GM21526 (cell line): Measurements from ENCODE around the gene ARHGAP40.

ENCODE experiments used
- ATAC-seq: cut with Tn5 transposase; IDR thresholded peaks from one replicate; pipeline ENCODE4 v1.9.1; 2021; ENCODE audit warnings: moderate library complexity; ENCODE audit not compliant: unreplicated experiment, low FRiP score

The ARHGAP40 gene

DNA sequence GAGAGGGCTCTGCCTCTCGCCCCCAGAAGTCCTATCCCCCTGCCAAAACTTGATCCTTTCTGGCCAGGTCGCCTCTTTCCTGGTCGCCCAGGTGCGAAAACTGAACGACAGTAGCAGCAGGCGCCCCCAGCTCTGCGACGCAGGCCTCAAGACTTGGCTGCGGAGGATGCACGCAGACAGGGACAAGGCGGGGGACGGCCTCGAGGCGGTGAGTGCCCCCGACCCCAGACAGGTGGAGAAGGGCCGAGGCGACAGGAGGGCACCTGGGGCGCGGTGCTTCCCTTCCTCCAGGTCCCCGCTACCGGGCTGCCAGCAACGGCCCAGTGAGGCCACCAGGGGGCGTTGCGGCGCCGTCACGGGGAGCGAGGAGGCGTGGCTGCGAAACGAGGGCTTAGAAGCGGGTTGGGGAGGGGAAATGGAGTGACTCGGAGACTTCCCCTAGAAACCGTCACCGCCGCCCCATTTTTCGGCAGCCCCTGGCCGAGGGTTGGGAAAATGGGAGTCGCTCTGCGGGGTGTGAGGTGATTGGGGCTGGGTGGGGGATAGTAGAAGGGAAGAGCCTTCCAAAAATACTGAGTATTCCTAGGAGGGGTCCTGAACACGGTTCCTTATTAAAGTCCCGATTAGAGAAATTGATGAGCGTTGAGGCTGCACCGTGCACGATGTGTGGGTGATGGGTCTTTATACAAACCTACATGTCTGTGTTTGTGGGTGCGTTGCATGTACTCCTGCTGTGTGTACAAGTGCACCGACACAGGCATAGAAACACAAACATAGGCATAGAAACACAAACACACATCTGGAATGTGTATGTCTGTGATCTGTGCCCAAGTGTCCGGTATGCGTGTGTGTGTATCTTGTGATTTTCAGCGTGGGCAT is 44.6 kb downstream of the ARHGAP40 start:
- peak; percentile 82 for ATAC-seq

DNA sequence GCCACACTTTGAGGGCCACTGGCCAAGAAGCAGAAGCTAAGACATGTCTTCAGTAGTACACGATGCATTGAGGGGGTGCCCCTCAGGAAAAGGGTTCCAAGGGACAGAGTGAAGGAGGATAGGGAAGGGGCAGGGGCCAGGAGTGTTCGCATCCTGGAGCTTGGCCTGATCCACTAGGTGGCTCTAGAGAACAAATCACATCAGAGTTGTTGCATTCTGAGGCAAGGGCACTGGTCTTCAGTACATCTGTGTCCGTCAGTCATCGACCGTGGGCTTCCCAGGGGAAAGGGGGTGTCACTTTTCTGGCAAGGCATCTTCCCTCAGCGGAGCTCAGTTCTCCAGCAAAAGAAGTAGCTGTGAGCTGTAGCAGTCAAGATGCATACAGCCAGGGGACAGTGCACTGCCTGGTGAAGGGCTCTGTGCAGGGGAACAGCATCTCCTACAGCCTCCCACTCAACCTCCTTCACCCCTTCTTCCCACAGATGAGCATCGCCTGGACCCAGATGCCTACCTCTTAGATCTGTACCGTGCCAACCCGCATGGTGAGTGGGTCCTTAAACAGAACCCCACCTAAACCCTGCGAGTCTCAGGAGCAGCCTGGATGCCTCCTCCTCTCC is 47.8 kb downstream of the ARHGAP40 start:
- ATAC-seq, result no peak

DNA sequence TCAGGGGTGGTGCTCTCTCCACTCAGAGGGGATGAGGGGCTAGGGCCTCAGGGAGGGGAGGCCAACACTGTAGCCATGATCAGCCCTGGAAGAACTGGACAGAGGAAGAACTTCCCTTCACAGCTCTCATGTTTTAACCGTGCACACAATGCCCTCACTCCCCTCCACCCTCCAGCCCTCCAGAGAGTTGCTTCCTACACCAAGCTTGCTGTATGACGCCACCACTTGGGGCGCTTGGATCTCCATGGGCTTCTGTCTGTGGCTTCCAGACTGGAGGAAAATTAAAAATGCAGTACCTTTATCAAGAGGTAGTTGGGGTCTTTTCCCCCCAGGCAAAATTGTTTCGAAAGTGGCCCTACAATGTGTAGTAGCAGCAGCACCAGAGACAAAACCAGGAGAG is 48.4 kb downstream of the ARHGAP40 start:
- no peak for ATAC-seq

DNA sequence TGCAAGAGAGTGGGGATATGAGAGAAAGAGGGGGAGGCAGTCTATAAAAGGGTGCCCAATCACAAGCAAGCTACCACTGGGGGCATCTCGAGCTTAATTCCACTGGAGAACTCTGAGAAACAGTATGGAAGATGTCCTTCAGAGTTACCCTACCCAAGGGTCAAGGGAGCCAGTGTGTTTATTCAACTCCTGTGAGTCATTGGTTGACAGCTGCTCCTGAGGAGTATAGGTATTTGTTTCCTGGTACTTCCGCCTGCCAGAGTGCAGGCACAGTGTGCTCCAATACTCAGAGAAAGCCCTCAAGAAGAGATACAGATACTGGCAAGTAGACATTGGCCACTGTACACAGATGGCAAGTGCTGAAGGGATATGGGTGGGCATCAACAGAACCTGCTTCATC is 49.5 kb downstream of the ARHGAP40 start:
- ATAC-seq, result no peak

GRCh38 chr20:38651562-38651961 is 50.0 kb downstream of the ARHGAP40 start:
- ATAC-seq, result no peak

GRCh38 chr20:38652995-38653394 is 51.4 kb downstream of the ARHGAP40 start:
- no peak for ATAC-seq

DNA sequence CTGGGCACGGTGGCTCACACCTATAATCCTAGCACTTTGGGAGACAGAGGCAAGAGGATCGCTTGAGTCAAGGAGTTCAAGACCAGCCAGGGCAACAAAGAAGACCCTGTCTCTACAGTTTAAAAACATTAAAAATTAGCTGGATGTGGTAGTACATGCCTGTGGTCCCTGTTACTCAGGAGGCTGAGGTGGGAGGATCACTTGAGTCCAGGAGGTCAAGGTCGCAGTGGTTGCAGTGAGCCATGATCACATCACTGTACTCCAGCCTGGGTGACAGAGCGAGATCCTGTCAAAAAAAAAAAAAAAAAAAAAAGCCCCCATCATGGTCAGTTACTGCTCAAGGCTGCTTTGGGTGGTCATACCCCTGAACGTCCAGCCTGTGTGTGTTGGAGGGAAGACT is 55.8 kb downstream of the ARHGAP40 start:
- no peak for ATAC-seq

DNA sequence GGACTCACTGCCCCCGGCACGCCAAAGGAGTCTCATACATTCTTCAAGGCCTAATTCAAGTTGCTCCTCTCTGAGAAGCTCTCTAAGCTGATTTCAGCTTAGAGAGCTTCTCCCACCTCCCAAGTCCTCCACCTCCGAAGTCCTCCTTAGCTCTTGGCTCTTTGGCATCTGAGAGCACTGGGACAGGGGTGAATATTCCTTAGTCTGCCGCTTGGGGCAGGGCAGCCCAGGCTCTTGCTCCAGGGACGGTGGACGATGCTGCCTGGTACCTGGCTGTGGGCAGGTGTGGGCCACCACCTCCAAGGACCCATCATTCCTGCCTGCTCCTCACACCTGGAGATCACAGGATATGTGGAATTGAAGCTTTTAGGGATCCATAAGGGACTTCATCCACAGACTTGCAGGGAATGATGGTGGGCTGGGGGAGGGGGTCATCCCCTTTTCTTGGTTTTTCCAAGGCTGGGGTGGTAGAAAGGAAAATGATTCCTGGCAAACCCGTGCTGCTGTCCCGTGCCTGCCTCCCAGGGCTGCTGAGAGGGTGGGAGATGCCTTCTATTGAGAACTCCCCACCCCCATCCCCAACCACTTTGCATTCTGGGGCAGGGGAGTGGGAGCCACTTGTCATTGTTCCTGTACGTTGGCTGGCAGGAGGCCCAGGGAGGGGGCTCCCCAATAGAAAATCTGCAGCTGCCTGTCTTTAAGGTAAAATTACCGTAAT is 57.4 kb downstream of the ARHGAP40 start:
- no peak for ATAC-seq

DNA sequence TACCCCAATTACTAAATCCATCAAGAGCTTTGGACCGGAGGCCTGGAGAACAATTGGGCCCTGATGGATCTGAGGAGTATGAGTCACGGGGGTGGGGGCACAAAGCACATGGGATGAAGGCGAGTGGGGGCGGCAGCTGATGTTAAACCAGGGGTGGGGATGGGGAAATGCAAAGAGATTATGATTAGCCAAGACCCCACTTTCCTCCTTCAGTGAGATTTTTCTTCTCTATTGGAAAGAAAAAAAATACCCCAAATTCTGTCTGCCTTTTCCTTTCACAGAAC is 57.9 kb downstream of the ARHGAP40 start:
- ATAC-seq, result no peak

DNA sequence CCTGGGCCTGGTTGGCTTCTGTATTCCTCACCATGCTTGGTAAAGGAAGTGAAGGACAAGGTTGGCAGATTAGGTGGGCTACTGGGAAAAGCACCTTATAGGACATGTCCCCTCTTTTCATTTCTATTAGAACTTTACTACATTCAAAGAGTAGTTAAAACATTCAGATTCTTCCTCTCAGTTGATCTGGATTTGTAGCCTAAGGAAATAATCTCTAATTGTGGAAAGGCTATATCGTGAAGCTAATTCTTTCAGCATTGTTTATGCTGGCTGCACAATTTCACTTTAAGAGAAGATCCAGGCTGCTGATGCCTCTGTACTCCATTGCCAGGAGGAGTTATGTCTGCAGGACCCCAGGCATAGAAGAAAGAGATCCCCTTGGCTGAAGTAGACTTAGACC is 58.8 kb downstream of the ARHGAP40 start:
- ATAC-seq, result no peak

GRCh38 chr20:38663660-38664059 is 62.1 kb downstream of the ARHGAP40 start:
- no peak for ATAC-seq

GRCh38 chr20:38664284-38664683 is 62.7 kb downstream of the ARHGAP40 start:
- no peak for ATAC-seq

DNA sequence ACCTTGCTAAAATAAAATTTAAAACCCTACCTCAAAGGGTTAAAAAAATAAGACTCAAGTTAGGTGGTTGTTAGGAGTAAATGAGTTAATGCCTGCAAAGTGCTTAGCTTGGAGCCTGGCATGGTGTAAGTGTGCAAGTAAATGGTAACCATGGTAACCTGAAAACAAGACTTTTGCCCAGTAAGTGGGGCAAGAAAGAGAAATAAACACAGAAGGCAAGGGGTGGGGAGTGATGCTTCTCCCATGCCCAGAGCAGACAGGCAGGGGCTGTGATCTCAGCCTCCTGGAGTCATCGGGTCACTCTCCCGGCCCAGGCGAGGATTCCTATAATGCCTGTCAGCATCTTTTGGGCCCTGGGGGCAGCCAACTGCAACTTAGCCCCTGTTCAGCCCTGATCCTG is 63.5 kb downstream of the ARHGAP40 start:
- no peak for ATAC-seq

- ATAC-seq, result no peak
These were observed 64.1 kb downstream of the ARHGAP40 start for GRCh38 chr20:38665506-38666285.

GRCh38 chr20:38667417-38667956 is 65.9 kb downstream of the ARHGAP40 start:
- ATAC-seq, result no peak

DNA sequence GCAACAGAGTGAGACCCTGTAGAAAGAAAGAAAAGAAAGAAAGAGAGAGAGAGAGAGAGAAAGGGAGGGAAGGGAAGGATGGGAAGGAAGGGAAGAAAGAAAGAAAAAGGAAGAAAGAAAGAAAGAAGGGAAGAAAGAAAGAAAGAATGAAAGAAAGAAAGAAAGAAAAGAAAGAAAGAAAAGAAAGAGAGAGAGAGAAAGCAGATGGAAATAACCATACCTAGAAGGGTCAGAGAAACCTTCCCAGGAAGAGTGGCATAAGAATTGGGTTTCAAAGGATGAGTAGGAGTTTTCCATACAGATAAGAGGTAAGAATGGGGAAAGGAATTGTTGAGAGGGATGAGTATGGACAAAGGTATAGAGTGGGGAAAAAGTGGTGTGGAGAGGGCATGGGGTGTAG is 68.1 kb downstream of the ARHGAP40 start:
- no peak for ATAC-seq

DNA sequence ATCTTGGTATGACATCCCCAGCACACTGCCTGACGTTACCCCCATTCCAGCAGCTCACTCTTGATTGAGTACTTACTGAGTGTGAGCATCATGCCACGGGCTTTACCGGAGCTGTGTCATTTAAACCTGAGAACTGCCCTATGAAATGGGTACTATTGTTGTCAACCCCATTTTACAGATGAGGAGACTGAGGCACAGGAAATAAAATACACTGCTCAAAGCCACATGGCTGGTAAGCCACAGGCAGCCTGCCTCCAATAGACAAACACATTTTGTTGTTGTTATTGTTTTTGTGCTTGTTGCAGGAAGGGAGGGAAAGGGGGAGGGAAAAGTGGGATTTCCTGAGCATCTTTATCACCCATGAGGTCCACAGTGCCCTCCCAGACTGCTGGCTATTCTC is 69.2 kb downstream of the ARHGAP40 start:
- no peak for ATAC-seq

DNA sequence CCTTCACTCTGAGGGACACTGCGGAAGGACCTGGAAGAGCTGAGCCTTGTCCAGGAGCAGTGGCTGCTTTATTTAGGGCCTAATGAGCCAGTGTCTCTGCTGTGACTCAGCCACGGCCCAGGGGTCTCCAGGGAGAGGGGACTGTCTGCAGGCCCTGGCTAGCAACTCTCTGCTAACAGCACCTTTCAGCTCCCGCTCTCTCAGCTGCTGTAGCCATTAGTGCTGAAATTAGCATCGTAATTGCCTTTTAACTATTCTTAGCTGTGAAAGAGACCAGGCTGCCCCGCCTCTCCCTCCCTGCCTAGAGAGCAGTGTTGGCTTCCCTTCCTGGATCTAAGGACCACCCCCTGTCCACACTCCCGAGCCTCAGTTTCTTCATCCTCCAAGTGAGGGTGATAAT is 69.6 kb downstream of the ARHGAP40 start:
- no peak for ATAC-seq

- no peak for ATAC-seq
These were observed 70.2 kb downstream of the ARHGAP40 start for GRCh38 chr20:38671701-38672292.

- ATAC-seq, result no peak
These were observed 70.9 kb downstream of the ARHGAP40 start for GRCh38 chr20:38672504-38672903.
